HepG2 (cell line): Measurements from ENCODE around the gene DHRS1.

ENCODE experiments used
- AFF4 ChIP-seq: sonication (generic); formaldehyde crosslinking; IDR thresholded peaks from 2 replicates; pipeline ENCODE4 v1.4.0; 2020; ENCODE audit warnings: missing genetic modification reagents
- BHLHE40 ChIP-seq: IDR thresholded peaks from 2 replicates; pipeline ENCODE4 v1.6.1; 2011; ENCODE audit warnings: low read length, improper control_type of control experiment
- CBX5 ChIP-seq: sonication (generic); formaldehyde crosslinking; IDR thresholded peaks from 2 replicates; pipeline ENCODE4 v1.4.0; 2020; ENCODE audit warnings: missing genetic modification reagents, borderline replicate concordance
- CEBPB ChIP-seq: IDR thresholded peaks from 2 replicates; pipeline ENCODE4 v1.6.1; 2011; ENCODE audit warnings: low read depth, low read length, improper control_type of control experiment, borderline replicate concordance
- CTCF ChIP-seq: sonication (generic); formaldehyde crosslinking; IDR thresholded peaks from 2 replicates; pipeline ENCODE4 v1.5.0; 2020; ENCODE audit warnings: mild to moderate bottlenecking, missing genetic modification reagents, moderate library complexity
- EZH2 ChIP-seq: conservative IDR thresholded peaks from 2 replicates; pipeline ENCODE4 v1.6.1; 2012; ENCODE audit warnings: mild to moderate bottlenecking, low read depth, low read length, moderate library complexity
- FOSL1 ChIP-seq: sonication (generic); formaldehyde crosslinking; IDR thresholded peaks from 2 replicates; pipeline ENCODE4 v1.9.0; 2021; ENCODE audit warnings: missing genetic modification reagents, borderline replicate concordance
- MAX ChIP-seq: IDR thresholded peaks from 2 replicates; pipeline ENCODE4 v1.6.1; 2012; ENCODE audit warnings: inconsistent platforms
- MNT ChIP-seq: fragments of 450-650 bp; IDR thresholded peaks from 2 replicates; pipeline ENCODE4 v1.6.1; 2016
- NR1H2 ChIP-seq: sonication (generic); formaldehyde crosslinking; IDR thresholded peaks from 2 replicates; pipeline ENCODE4 v1.8.1; 2022; ENCODE audit warnings: low read depth, missing genetic modification reagents, borderline replicate concordance
- PHF8 ChIP-seq: sonication (generic); formaldehyde crosslinking; IDR thresholded peaks from 2 replicates; pipeline ENCODE4 v1.5.0; 2020; ENCODE audit warnings: missing genetic modification reagents
- STAT6 ChIP-seq: sonication (generic); formaldehyde crosslinking; IDR thresholded peaks from 2 replicates; pipeline ENCODE4 v1.4.0; 2020; ENCODE audit warnings: missing genetic modification reagents, mild to moderate bottlenecking, borderline replicate concordance
- TBL1XR1 ChIP-seq: fragments of 150-350 bp; IDR thresholded peaks from 2 replicates; pipeline ENCODE4 v1.6.1; 2014; ENCODE audit warnings: borderline replicate concordance, low read length; ENCODE audit not compliant: partially characterized antibody
- ZNF292 ChIP-seq: sonication (generic); formaldehyde crosslinking; IDR thresholded peaks from 2 replicates; pipeline ENCODE4 v1.8.1; 2022; ENCODE audit warnings: mild to moderate bottlenecking, low read depth, missing genetic modification reagents, borderline replicate concordance

DNA sequence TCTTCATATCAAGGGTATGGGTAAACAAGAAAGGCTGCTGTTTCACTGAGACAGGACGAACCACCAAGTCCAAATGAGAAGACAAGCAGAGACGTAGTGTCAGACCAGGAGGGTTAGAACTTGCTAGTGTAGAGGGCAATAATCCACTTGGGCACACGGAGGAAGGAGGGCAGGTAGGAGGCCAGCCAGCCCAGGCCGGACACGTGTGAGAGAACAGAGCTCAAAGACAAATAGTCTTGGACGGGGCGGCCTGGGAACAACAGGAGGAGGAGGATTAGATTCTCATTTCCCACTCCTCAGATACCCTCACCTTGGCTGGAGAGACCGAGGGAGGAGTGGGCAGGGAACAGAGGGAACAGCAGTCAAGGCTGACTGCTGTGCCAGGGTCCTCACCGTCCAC is 8.8 kb downstream of the DHRS1 start:
- no peak for TF ChIP-seq BHLHE40
- no peak for TF ChIP-seq FOSL1 (CRISPR knock-in tag)
- no peak for TF ChIP-seq CTCF (CRISPR knock-in tag)
- TF ChIP-seq EZH2, result no peak
- TF ChIP-seq MAX, result no peak
- TF ChIP-seq PHF8 (CRISPR knock-in tag), result no peak
- no peak for TF ChIP-seq CBX5 (CRISPR knock-in tag)
- TF ChIP-seq AFF4 (CRISPR knock-in tag), result no peak
- TF ChIP-seq STAT6 (CRISPR knock-in tag), result no peak
- no peak for TF ChIP-seq NR1H2 (CRISPR knock-in tag)
- TF ChIP-seq ZNF292, result no peak
- no peak for TF ChIP-seq CEBPB
- no peak for TF ChIP-seq TBL1XR1
- TF ChIP-seq MNT, result no peak
